ENCODE data around the gene SPATA46. TPM values are rescaled to one million over a fixed set of nuclear protein-coding genes. Genes with fewer than 3 reads are reported as not detected.

Gene SPATA46
- total RNA-seq, 4 donors from 2014 or later = not detected

GRCh38 chr1:162329826-162330225, 46.8 kb downstream of the SPATA46 start:
- Histone ChIP-seq H3K9me3 (no peaks in the 10 kb centered on the region), H3K27me3 (no peaks in the 10 kb centered on the region), H3K4me1 (no peaks in the 10 kb centered on the region), H3K27ac (no peak overlapping the region), H3K36me3 (no peaks in the 10 kb centered on the region), H3K4me3 (no peak overlapping the region)
- in situ Hi-C loops (cut with MboI; ENCODE audit: low pct_ligation_motif_present in 1 of 4, low pct_unique_long_range_greater_than_20kb in 1 of 4, low sequenced_read_pairs in 3 of 4) = no loop called here
- TF ChIP-seq POLR2AphosphoS5 (IDR thresholded peaks at IDR 0.05) (no peak), EP300 (IDR thresholded peaks at IDR 0.05; ENCODE audit: low read depth) (no peak), POLR2A (IDR thresholded peaks at IDR 0.05) (no peak)
- TF ChIP-seq, protein P1, sequence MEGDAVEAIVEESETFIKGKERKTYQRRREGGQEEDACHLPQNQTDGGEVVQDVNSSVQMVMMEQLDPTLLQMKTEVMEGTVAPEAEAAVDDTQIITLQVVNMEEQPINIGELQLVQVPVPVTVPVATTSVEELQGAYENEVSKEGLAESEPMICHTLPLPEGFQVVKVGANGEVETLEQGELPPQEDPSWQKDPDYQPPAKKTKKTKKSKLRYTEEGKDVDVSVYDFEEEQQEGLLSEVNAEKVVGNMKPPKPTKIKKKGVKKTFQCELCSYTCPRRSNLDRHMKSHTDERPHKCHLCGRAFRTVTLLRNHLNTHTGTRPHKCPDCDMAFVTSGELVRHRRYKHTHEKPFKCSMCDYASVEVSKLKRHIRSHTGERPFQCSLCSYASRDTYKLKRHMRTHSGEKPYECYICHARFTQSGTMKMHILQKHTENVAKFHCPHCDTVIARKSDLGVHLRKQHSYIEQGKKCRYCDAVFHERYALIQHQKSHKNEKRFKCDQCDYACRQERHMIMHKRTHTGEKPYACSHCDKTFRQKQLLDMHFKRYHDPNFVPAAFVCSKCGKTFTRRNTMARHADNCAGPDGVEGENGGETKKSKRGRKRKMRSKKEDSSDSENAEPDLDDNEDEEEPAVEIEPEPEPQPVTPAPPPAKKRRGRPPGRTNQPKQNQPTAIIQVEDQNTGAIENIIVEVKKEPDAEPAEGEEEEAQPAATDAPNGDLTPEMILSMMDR (IDR thresholded peaks at IDR 0.05) = no peak
- intact Hi-C loops (cut with DNase I; ENCODE audit: low total_unique reads) = no loop called here
- WGBS, 2 donors (ENCODE audit: low coverage in 1 of 2) = 51 to 86% methylated on average over 3 of the region's 3 CpGs
- no peak for DNase-seq

- H3K36me3 ChIP-seq = no peaks in the 10 kb centered on the region
- intact Hi-C loops (cut with DNase I; ENCODE audit: low total_unique reads) = no loop called here
- no peak overlapping the region for H3K4me3 ChIP-seq
- H3K9me3 ChIP-seq = no peaks in the 10 kb centered on the region
- no peaks in the 10 kb centered on the region for H3K27me3 ChIP-seq
- H3K27ac ChIP-seq = no peak overlapping the region
- in situ Hi-C loops (cut with MboI; ENCODE audit: low pct_ligation_motif_present in 1 of 4, low pct_unique_long_range_greater_than_20kb in 1 of 4, low sequenced_read_pairs in 3 of 4) = no loop called here
- TF ChIP-seq POLR2A (IDR thresholded peaks at IDR 0.05) (no peak), EP300 (IDR thresholded peaks at IDR 0.05; ENCODE audit: low read depth) (no peak), POLR2AphosphoS5 (IDR thresholded peaks at IDR 0.05) (no peak)
- TF ChIP-seq, protein P1 (IDR thresholded peaks at IDR 0.05) = no peak
- H3K4me1 ChIP-seq = no peaks in the 10 kb centered on the region
- DNase-seq = no peak
Measured at GRCh38 chr1:162328512-162328911, 48.1 kb downstream of the SPATA46 start.

GRCh38 chr1:162327788-162328165, 48.9 kb downstream of the SPATA46 start:
- Histone ChIP-seq H3K9me3 (no peaks in the 10 kb centered on the region), H3K4me3 (no peak overlapping the region), H3K27me3 (no peaks in the 10 kb centered on the region), H3K4me1 (no peaks in the 10 kb centered on the region), H3K36me3 (no peaks in the 10 kb centered on the region), H3K27ac (no peak overlapping the region)
- no peak for TF ChIP-seq POLR2AphosphoS5 (IDR thresholded peaks at IDR 0.05)
- no peak for TF ChIP-seq POLR2A (IDR thresholded peaks at IDR 0.05)
- no peak for TF ChIP-seq EP300 (IDR thresholded peaks at IDR 0.05; ENCODE audit: low read depth)
- TF ChIP-seq, protein P1 (IDR thresholded peaks at IDR 0.05) = no peak
- intact Hi-C loops (cut with DNase I; ENCODE audit: low total_unique reads) (no loop called here), in situ Hi-C loops (cut with MboI; ENCODE audit: low pct_ligation_motif_present in 1 of 4, low pct_unique_long_range_greater_than_20kb in 1 of 4, low sequenced_read_pairs in 3 of 4) (no loop called here)
- WGBS, 2 donors (ENCODE audit: low coverage in 1 of 2) = 90 to 98% methylated on average over 1 of the region's 1 CpG
- DNase-seq = no peak

DNA sequence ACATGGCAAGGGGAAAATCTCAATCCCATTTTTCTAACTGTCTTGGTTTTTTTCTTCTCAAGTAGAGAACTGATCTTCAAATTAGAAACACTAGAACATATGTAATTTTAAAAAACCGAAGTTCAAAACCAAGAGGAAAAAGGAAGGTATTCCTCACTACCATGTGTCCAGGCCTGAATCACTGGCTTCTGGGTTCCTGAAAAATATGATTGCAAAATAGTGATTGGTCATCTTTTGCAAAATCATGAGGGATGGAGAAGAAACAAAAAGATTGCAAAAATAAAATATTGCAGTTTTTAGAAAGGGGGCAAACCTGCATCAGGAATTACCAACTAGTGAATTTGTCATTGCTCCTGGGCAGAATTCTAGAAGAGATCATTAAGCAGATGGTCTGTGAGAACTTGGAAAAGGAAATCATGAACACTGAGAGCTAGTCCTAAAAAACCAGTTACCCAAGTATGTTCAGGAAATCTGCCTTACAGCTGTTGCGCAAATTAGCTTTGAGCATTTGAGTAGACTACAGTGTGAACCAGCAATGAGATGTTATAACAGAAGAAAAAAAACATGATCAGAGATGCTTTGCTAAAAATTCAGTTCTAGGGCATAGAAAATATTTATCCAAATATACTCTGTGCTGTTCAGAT, 49.4 kb downstream of the SPATA46 start:
- Histone ChIP-seq H3K27me3 (no peaks in the 10 kb centered on the region), H3K27ac (no peak overlapping the region), H3K4me3 (no peak overlapping the region), H3K4me1 (no peaks in the 10 kb centered on the region), H3K9me3 (no peaks in the 10 kb centered on the region), H3K36me3 (no peaks in the 10 kb centered on the region)
- DNase-seq = no peak
- WGBS, 2 donors (ENCODE audit: low coverage in 1 of 2) = 86 to 88% methylated on average over 1 to 2 of the region's 2 CpGs
- intact Hi-C loops (cut with DNase I; ENCODE audit: low total_unique reads) (no loop called here), in situ Hi-C loops (cut with MboI; ENCODE audit: low pct_ligation_motif_present in 1 of 4, low pct_unique_long_range_greater_than_20kb in 1 of 4, low sequenced_read_pairs in 3 of 4) (no loop called here)
- no peak for TF ChIP-seq POLR2AphosphoS5 (IDR thresholded peaks at IDR 0.05)
- TF ChIP-seq POLR2A (IDR thresholded peaks at IDR 0.05) = no peak
- TF ChIP-seq, protein P1 (IDR thresholded peaks at IDR 0.05) = no peak
- TF ChIP-seq EP300 (IDR thresholded peaks at IDR 0.05; ENCODE audit: low read depth) = no peak
